Upper lobe of left lung (tissue), 6 donors: Measurements from ENCODE around the gene SERPINA9. TPM values are rescaled to one million over a fixed set of nuclear protein-coding genes. Genes with fewer than 3 reads are reported as not detected.

Source experiments
- ATAC-seq, 2 donors: fragments of 200-7000 bp; cut with Tn5 transposase; one replicate each; pipeline ENCODE4 v1.9.1; 2022; ENCODE audit warnings: mild to moderate bottlenecking in 2 of 2, moderate library complexity in 2 of 2; ENCODE audit not compliant: low FRiP score in 2 of 2
- DNase-seq, 2 donors: peaks; one replicate each; pipeline ENCODE4 v3.0.0-alpha.2; 2019 to 2020
- H3K27ac ChIP-seq, 4 donors: fragments of 200-600 bp; sonication (generic); one replicate each; pipeline ENCODE4 v1.5.1; 2016 to 2019
- H3K27me3 ChIP-seq, 4 donors: fragments of 200-600 bp; sonication (generic); one replicate each; pipeline ENCODE4 v1.5.1; 2017 to 2019
- H3K36me3 ChIP-seq, 4 donors: fragments of 200-600 bp; sonication (generic); one replicate each; pipeline ENCODE4 v1.5.1; 2016 to 2019
- H3K4me1 ChIP-seq, 4 donors: fragments of 200-600 bp; sonication (generic); one replicate each; pipeline ENCODE4 v1.5.1; 2018 to 2019
- H3K4me3 ChIP-seq, 4 donors: fragments of 200-600 bp; sonication (generic); one replicate each; pipeline ENCODE4 v1.5.1; 2017 to 2019; ENCODE audit warnings: mild to moderate bottlenecking in 2 of 4, moderate library complexity in 1 of 4
- H3K9me3 ChIP-seq, 4 donors: fragments of 200-600 bp; sonication (generic); one replicate each; pipeline ENCODE4 v1.5.1; 2018 to 2019
- EP300 ChIP-seq, 4 donors: sonication (generic); formaldehyde crosslinking; IDR thresholded peaks; one replicate each; pipeline ENCODE4 v1.5.1; 2017; ENCODE audit warnings: antibody characterized with exemption in 4 of 4, control low read depth in 2 of 4
- POLR2A ChIP-seq, 4 donors: fragments of 450-650 bp; IDR thresholded peaks; one replicate each; pipeline ENCODE4 v1.5.1; 2016 to 2017; ENCODE audit warnings: antibody characterized with exemption in 4 of 4, mild to moderate bottlenecking in 2 of 4
- POLR2AphosphoS5 ChIP-seq, 2 donors: sonication (generic); formaldehyde crosslinking; IDR thresholded peaks; one replicate each; pipeline ENCODE4 v1.5.1; 2017; ENCODE audit warnings: antibody characterized with exemption in 2 of 2
- whole genome bisulfite sequencing, 2 donors: methylation state at CpG; one replicate each; pipeline ENCODE4 v1.1.5; 2017 to 2018; 5-methylcytosine and 5-hydroxymethylcytosine counted together
- total RNA-seq, 6 donors: library from RNA; depleted of rRNA in 4 of 6; stranded (reverse); fragments of >200 nt in 4 of 6; gene quantifications; one replicate each; pipeline versions ENCODE4 v1.1.0 to v1.2.1, GENCODE V29; 2016 to 2021
- TF ChIP-seq, protein P1 (sequence below), 6 experiments: fragments of 450-650 bp in 4 of 6; fragments of 200-600 bp in 2 of 6; sonication (generic) in 2 of 6; IDR thresholded peaks; one replicate each; pipeline ENCODE4 v1.5.1; 2016 to 2019; ENCODE audit warnings: antibody characterized with exemption in 6 of 6
- donor health status: DM: no; HTN: no; CAD: no; lungs with moderate emphysema.
- donor health status: DM: no; HTN: yes; CAD: no; lungs with severe emphysema.

Gene SERPINA9, protein sequence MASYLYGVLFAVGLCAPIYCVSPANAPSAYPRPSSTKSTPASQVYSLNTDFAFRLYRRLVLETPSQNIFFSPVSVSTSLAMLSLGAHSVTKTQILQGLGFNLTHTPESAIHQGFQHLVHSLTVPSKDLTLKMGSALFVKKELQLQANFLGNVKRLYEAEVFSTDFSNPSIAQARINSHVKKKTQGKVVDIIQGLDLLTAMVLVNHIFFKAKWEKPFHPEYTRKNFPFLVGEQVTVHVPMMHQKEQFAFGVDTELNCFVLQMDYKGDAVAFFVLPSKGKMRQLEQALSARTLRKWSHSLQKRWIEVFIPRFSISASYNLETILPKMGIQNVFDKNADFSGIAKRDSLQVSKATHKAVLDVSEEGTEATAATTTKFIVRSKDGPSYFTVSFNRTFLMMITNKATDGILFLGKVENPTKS
- under 1 TPM in 1 of 6 donors, not detected in 5; 0.14 TPM for total RNA-seq

DNA sequence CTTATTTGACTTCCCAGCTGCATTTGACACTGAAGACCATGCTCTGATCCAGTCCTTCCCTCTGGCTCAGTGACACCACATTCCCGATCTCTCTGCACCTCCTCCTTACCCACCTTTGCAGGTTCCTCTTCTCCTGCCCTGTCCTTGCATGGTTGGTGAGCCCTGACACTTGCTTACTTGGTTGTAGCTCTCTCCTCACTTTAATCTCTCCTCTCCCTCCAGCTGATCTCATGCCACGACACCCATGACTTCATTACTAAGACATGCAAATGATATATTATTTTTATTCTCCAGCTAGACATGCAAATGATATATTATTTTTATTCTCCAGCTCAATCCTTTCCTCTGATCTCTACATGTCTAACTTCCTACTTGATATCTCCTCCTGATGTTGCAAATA lies at the start of gene SERPINA9:
Gene SERPINA9, minus strand, starts transcription at position 175 of the 400 bp plus-strand sequence. CDS start 6,357 bp downstream, outside the sequence.
- ATAC-seq, result no peak
- 59 to 78% methylated on average over 2 of the region's 2 CpGs for WGBS, 2 donors
- no peaks in the 10 kb centered on the region for H3K27me3 ChIP-seq
- TF ChIP-seq, protein P1, sequence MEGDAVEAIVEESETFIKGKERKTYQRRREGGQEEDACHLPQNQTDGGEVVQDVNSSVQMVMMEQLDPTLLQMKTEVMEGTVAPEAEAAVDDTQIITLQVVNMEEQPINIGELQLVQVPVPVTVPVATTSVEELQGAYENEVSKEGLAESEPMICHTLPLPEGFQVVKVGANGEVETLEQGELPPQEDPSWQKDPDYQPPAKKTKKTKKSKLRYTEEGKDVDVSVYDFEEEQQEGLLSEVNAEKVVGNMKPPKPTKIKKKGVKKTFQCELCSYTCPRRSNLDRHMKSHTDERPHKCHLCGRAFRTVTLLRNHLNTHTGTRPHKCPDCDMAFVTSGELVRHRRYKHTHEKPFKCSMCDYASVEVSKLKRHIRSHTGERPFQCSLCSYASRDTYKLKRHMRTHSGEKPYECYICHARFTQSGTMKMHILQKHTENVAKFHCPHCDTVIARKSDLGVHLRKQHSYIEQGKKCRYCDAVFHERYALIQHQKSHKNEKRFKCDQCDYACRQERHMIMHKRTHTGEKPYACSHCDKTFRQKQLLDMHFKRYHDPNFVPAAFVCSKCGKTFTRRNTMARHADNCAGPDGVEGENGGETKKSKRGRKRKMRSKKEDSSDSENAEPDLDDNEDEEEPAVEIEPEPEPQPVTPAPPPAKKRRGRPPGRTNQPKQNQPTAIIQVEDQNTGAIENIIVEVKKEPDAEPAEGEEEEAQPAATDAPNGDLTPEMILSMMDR (IDR thresholded peaks at IDR 0.05), result no peak
- TF ChIP-seq POLR2AphosphoS5 (IDR thresholded peaks at IDR 0.05) (no peak), EP300 (IDR thresholded peaks at IDR 0.05) (no peak), POLR2A (IDR thresholded peaks at IDR 0.05) (no peak)
- H3K36me3 ChIP-seq, result no peaks in the 10 kb centered on the region
- no peaks in the 10 kb centered on the region for H3K4me1 ChIP-seq
- no peak within 1 kb of the TSS for H3K4me3 ChIP-seq
- no peak within 1 kb of the TSS for H3K27ac ChIP-seq
- no peak for DNase-seq
- H3K9me3 ChIP-seq, result peaks cover 4 to 15% (median 10%) of the 10 kb centered on the region in 4 donors

DNA sequence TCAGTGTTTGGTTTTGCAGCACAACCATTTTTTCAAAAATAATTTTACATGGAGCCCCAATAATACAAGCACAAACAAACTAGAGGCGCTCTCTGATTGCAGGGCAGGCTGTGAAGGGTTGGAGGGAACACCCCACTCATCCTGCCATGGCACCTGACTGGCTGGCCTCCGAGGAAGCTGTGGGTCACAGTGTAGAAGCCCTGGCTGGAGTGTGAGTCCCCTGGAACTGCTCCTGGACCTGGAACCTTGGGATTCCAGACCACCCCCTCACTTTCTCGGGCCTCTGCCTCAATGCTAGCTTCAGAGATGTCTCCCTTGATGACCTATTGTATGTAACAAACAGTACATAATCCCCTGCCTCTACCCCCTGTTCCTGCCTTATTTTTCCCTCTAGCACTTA lies 48.1 kb upstream of the SERPINA9 start:
- 76 to 78% methylated on average over 3 of the region's 3 CpGs for WGBS, 2 donors
- H3K27ac ChIP-seq, result no peak overlapping the region
- ATAC-seq (no peak), DNase-seq (no peak)
- TF ChIP-seq EP300 (IDR thresholded peaks at IDR 0.05) (no peak), POLR2A (IDR thresholded peaks at IDR 0.05) (no peak), POLR2AphosphoS5 (IDR thresholded peaks at IDR 0.05) (no peak)
- TF ChIP-seq, protein P1 (IDR thresholded peaks at IDR 0.05), result no peak
- H3K27me3 ChIP-seq, result no peaks in the 10 kb centered on the region
- H3K9me3 ChIP-seq, result no peaks in the 10 kb centered on the region
- H3K36me3 ChIP-seq, result no peaks in the 10 kb centered on the region
- no peaks in the 10 kb centered on the region for H3K4me1 ChIP-seq
- no peak overlapping the region for H3K4me3 ChIP-seq

DNA sequence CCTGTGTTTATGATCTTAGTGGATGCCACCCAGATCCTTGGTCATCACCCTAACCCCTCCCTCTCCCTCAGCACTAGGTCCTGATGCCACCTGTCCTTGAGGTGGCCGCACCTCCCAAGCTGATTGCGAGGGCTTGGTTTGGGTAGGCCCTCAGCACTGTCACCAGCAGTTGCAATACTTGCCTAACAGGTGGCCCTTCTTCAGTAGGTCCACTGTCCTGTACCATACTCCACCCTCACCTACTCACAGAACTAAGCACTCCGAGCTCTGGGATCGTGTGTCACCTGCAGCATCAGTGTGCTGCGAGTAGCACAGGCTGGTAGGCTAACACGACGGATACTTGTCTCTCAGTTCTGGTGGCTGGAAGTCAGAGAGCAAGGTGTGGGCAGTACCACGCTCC lies 47.3 kb upstream of the SERPINA9 start:
- no peaks in the 10 kb centered on the region for H3K27me3 ChIP-seq
- no peak overlapping the region for H3K4me3 ChIP-seq
- H3K9me3 ChIP-seq, result no peaks in the 10 kb centered on the region
- DNase-seq (no peak), ATAC-seq (no peak)
- no peak for TF ChIP-seq POLR2AphosphoS5 (IDR thresholded peaks at IDR 0.05)
- no peak for TF ChIP-seq POLR2A (IDR thresholded peaks at IDR 0.05)
- TF ChIP-seq, protein P1 (IDR thresholded peaks at IDR 0.05), result no peak
- no peak for TF ChIP-seq EP300 (IDR thresholded peaks at IDR 0.05)
- no peaks in the 10 kb centered on the region for H3K4me1 ChIP-seq
- 81 to 87% methylated on average over 5 to 8 of the region's 8 CpGs for WGBS, 2 donors
- H3K36me3 ChIP-seq, result no peaks in the 10 kb centered on the region
- H3K27ac ChIP-seq, result no peak overlapping the region

DNA sequence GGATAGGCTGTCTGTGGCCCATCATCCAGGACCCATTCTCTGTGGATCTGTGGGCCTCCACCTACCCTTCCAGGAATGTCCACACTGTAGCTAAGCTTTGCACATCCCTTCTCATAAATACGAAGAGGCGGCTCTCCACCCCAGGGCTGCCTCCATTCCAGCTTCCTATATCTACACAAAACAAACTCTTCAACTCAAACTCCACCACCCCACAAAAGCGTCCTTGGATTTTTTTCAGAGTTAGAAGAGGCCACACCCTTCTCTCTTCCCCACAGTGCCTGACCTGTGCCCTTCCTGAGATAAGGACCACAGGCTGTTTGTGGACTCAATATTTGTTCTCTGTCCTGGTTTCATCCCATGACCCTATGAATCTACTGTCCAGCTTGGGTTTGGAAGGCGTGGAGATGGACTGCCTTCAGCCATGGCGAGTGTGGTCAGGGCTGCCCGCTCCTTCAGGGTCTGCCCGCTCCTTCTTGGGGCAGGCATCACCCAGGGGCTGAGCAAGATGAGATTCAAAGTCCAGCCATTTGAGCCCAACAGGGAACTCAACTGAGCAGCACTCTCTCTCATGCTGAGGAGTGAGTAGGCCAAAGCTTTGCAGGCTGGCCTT lies 46.2 kb upstream of the SERPINA9 start:
- DNase-seq, result no peak
- H3K27ac ChIP-seq, result no peak overlapping the region
- TF ChIP-seq, protein P1 (IDR thresholded peaks at IDR 0.05), result no peak
- no peak for TF ChIP-seq POLR2AphosphoS5 (IDR thresholded peaks at IDR 0.05)
- no peak for TF ChIP-seq EP300 (IDR thresholded peaks at IDR 0.05)
- no peak for TF ChIP-seq POLR2A (IDR thresholded peaks at IDR 0.05)
- no peaks in the 10 kb centered on the region for H3K27me3 ChIP-seq
- H3K9me3 ChIP-seq, result no peaks in the 10 kb centered on the region
- no peaks in the 10 kb centered on the region for H3K36me3 ChIP-seq
- ATAC-seq, result no peak
- no peak overlapping the region for H3K4me3 ChIP-seq
- no peaks in the 10 kb centered on the region for H3K4me1 ChIP-seq
- WGBS, 2 donors, result 74 to 81% methylated on average over 5 to 7 of the region's 7 CpGs
